ENCODE data around the gene PARVA.

- TF ChIP-seq CTCF (IDR thresholded peaks at IDR 0.05): no peak
- no peak for TF ChIP-seq POLR2A (IDR thresholded peaks at IDR 0.05)
- TF ChIP-seq EP300 (IDR thresholded peaks at IDR 0.05): no peak
- peak in 1 of 4 donors; percentile 11 for TF ChIP-seq POLR2AphosphoS5 (IDR thresholded peaks at IDR 0.05)
These were observed 120.1 kb downstream of the PARVA start for GRCh38 chr11:12497431-12497830.

Measured in sigmoid colon (tissue), 4 donors.